SIG-M5 treated with dmso at 0.1 percent for 504 hours (cell line): Measurements from ENCODE around the gene CLEC2L.
"Not testable (repeated sequence)": the region's sequence is repeated elsewhere in the genome, so short reads cannot be mapped to it uniquely, and the experiment has no call there.

Source experiments
- DNase-seq: peaks from one replicate; lab custom pipeline; 2025; ENCODE audit not compliant: unreplicated experiment; lab: John Stamatoyannopoulos, UW

The CLEC2L gene

GRCh38 chr7:139553991-139554700 is 30.7 kb downstream of the CLEC2L start:
- DNase-seq, result not testable (repeated sequence)

DNA sequence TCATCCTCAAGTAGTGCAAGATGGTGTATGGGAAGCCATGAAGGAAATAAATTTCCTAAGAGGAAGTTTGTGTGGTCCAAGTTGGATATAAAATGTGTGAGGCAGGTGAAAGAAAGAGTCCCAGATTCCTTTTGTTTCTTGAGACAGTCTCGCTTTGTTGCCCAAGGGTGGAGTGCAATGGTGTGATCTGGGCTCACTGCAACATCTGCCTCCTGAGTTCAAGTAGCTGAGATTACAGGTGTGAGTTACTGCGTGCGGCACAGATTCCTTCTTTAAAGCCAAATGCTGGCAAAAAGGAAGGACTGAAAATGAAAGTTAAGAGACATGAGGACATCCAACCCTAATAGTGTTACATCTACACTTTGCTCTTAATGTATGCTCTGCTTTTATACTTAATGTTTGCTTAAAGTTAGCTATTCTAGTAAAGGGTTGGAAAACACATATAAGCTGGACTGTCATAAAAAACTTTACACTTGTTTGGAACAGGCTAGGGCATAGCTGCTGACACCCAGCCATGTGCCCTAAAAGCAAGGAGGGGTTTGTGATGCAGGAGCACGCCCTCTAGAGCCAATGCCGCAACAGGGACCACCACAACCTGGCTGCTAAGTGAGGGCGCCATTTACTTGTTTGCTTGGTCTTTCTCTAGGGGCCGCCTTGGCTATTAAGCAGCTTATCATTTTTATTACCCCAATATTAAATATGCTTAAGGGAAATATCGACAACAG is 34.5 kb downstream of the CLEC2L start:
- no peak for DNase-seq

DNA sequence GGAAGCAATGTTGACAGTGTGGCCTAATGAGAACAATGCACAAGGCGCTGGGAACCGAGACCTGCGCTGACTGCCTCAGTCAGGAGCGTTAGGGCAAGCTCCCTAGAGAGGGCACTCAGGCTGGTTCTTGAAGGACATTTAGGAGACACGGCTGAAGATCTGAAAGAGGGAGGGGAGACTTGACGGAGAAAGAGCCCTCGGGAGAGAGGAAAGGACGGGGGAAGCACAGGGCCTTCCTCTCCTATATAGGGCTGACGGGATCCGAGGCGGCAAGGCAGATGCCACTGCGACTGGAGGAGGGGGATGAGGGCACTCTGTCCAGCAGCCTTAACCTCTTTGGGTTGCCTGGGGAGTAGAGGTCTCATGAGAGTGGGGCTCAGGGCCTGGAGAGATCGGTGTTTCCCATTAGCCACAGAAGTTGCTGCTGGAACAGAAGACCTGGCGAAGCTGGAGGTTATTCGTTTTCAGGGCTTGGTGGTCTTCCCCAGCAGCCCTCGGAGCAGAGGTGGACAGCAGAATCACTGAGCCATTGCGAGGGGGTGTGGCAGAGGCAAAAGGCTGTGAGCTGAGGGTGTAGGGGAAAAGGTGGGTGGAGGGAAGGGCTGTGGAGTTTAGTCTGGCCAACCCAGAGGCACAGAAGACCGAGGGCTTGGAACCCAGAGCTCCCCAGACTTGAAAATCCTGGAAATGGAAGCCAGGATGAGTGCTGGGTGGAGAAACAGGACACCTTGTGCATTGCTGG is 36.0 kb downstream of the CLEC2L start:
- no peak for DNase-seq

DNA sequence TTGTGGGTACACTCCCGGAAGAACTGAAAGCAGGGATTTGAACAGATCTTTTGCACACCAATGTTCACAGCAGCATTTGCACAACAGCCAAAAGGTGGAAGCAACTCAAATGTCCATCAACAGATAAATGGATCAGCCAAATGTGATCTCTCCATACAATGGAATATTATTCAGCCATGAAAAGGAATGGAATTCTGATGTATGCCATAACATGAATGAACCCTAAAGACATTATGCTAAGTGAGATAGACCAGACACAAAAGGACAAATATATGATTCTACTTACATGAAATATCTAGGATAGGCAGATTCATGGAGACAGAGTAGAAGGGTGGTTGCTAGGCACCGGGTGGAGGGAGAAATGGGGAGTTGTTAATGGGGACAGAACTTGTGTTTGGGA is 36.7 kb downstream of the CLEC2L start:
- DNase-seq, result no peak

- no peak for DNase-seq
Observed at GRCh38 chr7:139560678-139561077, 37.2 kb downstream of the CLEC2L start.

GRCh38 chr7:139562491-139562890 is 39.0 kb downstream of the CLEC2L start:
- DNase-seq, result no peak

DNA sequence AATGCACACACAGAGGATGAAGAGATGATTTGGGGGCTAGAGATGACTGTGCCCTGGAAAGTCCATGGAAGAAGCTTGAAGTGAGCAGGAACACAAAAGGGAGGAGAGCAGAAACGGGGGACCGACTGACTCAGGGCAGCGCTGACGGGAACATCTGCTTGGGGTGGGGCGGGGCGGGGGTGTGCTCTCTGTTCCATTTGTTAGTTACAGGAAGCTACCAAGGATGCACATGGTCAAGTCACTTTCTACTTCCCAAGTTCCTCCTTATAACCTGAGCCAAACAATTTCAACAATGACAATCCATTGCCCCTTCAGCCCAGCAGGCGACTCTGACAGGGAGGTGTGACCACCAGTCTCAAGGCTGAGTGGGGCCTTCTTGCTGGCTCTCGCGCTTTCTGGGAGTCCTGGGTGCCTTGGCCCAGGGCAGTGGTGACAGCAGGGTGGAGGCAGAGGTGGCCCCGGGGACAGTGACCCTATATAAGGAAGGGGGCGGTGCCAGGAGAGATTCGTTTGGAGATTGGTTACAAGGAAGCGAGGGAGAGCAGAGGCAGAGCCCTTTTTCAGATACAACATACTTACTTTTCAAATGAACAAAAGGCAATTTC is 39.6 kb downstream of the CLEC2L start:
- DNase-seq, result no peak

DNA sequence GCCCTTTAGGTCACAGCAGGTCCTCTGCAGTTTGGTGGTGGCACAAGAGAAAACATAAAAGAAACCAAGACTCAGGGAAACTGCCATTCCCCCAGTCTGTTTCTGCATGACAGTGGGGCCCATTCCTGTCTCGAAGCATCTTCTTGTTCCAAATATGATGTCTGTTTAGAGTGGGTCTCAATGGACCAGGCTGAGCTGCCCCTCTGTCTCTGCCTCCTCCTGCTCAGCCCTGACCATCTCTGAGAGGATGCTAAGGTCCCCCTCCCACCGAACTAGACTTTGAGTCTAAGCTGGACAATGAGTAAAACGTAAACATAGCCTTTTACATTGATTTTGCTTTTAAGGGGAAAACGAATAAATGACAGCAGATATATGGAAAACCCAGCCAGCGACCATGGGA is 40.4 kb downstream of the CLEC2L start:
- DNase-seq, result no peak

- no peak for DNase-seq
Observed at GRCh38 chr7:139566075-139566474, 42.6 kb downstream of the CLEC2L start.

DNA sequence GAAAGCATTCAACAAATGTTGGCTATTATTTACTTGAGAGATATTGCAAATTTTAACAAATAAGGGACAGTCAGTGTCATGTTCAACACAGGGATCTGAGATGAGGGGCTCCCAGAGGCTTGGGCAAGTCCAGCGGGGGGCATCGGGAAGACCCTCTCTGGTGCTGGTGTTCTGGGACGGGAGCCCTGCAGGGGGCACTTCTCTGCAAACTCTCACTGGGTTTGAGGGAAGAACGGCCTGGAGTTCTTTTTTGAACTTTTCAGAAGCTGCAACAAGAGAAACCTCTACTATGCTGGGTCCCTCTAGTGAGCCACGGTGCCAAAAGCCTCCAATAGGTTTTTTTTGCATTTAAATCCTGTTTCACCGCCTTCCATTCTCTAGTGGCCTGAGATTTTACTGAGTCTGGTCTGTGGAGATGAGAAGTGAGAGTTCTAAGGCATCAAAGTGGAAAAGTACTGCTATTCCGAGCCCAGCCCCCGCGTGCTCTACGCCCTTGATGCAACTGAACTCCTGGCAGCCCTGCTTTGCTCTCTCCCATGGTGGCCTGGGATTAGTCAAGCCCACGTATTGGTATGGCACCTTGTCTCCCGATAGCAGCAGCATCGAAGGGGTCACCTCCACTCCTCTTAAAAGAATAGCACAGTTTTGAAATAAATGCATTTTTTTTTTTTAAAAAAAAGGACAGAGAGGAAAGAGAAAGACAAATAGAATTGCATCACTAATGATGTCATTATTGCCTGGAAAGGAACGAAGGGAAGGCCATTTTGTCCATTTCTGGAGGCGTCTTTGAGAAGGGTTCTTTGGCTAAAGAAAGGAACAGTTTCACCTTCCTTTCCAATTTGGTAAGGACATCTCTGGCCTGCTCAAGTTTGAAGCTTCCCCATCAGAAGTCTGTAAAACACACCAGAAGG is 43.5 kb downstream of the CLEC2L start:
- no peak for DNase-seq

- no peak for DNase-seq
Observed at GRCh38 chr7:139567647-139568345, 44.3 kb downstream of the CLEC2L start.

GRCh38 chr7:139568346-139568675 is 44.8 kb downstream of the CLEC2L start:
- DNase-seq, result no peak

DNA sequence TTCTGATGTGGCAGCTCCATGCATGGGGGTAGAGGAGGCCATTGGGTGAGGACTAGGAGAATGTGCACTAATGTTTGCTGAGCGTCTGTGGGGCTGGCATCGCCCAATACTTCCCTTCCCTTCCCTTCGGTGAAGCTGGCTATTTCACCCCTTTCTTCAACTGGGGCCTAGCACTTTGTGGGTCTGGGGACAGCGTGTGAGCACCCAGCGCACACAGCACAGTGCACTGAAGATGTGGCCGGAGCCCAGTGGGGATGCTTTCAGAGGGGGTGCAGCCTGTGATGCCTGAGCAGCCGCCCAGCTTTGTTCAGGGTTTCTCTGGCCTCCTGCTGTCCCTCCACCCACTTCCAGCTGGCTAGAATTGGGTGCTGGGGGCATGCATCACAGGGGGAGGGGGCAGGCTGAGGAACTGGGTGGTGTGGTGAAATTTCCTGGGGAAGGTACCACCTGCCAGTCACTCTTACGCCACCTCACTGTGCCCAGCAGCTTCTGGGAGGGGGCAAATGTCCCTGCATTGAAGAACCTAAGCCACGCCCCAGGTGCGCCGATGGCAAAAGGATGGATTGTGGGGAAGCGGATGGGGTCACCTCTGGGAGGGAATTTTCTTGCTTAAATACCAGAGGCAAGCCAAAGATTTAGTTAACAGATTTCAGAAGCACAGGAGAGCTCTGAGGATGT is 45.5 kb downstream of the CLEC2L start:
- DNase-seq, result no peak

GRCh38 chr7:139570119-139570518 is 46.6 kb downstream of the CLEC2L start:
- DNase-seq, result no peak

DNA sequence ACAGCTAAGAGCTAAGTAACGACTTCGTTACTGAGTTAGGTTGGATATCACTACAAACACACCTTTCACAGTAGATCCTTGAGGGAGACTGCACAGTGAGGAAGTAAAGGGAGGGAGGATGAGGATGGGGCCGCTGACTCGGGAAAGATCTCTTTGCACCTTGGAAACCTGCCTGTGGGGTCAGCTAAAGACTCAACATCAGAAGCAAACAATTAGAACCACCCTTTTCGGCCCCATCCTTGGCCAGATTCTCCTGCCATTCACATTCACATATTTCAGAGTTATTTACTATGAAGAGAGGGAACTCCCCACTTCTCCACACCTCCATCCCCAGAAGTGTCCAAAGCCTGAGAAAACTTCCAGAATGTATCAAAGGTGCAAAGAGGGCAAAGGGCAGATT is 47.1 kb downstream of the CLEC2L start:
- no peak for DNase-seq

DNA sequence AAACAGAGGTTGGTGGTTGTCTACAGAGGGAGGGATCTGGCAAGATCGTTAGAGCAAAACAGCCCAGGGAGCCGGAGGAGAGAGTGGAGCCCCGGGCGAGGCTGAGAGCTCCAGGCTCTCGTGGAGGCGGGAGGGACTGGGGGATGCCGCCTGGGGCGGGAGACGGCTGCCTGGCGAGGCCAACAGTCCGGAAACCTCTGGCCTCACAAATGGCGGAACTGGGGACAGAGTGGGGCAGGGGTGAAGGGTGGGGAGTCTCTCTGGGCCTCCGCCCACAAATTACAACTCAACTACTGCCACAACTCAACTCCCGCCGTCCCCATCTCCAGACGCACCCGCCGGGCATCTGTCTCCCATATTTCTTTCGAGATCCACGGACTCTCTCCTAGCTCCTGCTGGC is 47.7 kb downstream of the CLEC2L start:
- DNase-seq, result no peak

DNA sequence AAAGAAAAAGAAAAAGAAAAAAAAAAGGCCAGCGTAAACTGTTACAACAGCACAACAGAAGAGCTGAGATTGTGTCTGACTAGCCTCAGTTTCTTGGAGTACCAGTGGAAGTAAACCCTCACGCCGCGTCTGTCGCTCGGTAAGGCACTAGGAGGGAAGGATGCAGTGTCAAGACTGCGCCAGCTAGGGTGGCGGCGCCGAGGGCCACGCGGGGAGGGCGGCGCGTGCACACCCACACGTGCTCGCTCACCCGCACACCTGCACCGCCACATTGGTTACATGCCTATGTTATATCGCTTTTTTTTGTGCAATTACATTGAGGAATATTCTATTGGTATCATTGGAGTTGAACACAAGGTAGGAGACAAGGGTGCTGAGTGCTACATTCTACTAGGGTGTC is 48.2 kb downstream of the CLEC2L start:
- DNase-seq, result no peak

DNA sequence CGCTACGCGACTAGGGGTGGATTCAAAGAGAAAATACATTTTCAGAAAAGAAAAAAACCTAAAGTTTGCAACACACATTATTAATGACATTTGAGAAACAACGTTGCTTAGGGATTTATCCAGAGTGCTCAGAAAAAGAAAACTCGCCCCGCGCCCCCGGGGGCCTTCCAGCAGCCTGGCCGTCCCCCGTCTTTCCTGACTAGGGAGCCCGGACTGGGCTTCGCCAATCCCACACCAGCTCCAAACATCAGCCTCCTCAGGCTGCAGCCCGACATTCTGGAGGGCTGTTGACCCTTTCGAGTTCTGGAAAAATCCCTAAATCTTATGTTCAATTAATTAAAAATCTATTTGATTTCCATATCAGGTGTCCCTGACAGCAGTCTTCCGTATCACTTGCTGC is 48.6 kb downstream of the CLEC2L start:
- no peak for DNase-seq

DNA sequence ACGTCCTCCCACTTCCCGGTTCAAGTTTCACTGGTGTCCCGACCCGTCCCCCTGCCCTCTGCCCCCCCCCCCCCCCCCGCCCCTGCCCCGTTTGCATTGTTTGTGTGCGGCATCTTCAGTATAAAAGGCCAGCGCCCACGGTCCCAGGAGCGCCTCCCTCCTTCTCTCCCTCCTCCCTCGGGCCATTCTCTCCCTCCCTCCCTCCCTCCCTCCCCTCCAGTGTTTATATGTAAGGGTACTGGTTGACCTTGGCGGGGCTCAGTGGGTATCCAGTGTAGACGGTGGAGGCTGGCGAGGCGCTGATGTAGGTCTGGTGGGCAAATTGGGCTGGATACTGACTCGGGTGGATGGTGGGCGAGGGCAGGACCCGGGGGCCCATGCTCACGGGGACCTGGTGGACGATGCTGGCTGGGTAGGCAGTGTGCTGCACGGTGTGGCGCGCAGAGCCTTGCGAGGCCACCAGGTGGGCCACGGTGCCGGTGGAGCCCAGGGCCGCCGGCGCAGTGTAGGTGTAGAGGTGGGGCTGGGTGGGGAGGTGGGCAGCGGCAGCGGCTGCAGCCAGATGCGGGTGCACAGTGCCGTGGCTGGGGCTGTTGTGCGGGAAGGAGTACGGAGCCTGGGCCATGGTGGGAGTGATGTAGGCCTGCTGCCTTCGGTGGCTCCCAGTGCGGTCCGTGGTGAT is 49.4 kb downstream of the CLEC2L start:
- DNase-seq, result no peak
